Stimulated activated CD8-positive, alpha-beta memory T cell treated with anti-CD3 and anti-CD28 coated beads, Interleukin-15, amount 100 ng/mL, for 48 hours (primary cell): ENCODE measurements around the gene TSPAN5.
"Not testable (repeated sequence)": the region's sequence is repeated elsewhere in the genome, so short reads cannot be mapped to it uniquely, and the experiment has no call there.

Experiments
- DNase-seq, 2 donors: peaks; one replicate each; pipeline ENCODE4 v3.0.0-alpha.2; 2020; ENCODE audit warnings: low read depth in 2 of 2

Gene TSPAN5

DNA sequence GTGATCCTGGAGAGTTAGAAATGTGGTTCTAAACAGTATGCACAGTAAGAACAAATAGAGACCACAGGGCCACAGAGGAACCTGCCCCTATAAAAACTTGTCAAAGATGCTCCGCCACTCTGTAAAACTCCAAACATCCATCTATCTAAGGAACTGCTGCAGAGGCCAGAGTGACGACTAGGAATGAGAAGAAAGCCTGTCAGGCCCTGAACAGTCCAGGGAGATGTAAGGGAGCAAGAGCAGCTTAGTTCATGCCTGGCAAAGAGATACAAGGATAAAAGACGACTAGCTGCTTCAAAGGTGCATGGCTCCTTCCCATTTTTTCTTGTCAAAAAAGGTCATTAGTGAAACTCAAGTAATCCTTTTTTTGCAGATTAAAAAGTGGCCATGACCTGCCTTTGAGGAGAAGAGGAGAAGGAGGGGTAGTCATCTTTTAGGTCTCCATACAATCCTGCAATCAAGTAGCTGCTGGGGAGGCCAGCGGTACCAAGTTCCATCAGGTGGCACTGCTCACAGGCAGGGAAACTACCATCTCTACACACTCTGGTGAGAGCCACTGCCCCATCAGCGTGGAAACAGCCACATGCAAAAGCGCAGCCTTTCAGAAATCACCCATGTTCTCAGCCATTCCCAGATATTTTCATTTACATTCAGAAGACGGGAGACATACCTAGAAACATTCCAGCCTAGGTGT lies 162.1 kb downstream of the TSPAN5 start:
- no peak for DNase-seq

DNA sequence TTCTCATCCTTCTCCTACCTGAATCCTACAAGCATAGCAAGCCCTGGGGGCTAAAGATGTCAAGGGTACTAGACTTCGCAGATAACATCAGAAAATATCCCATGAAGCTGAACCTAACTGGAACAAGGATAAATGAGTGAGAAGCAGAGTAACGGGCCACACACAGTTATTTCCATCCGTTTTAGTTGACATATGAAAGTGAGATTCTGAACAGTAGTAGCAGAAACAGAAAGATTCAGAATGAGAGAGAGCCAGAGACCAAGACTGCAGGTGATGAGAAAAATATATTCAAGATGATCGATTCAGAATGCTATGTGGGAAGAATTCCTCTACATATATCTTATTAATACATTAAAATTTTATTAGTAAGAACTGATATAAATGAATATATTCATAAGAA lies 165.1 kb downstream of the TSPAN5 start:
- no peak for DNase-seq

DNA sequence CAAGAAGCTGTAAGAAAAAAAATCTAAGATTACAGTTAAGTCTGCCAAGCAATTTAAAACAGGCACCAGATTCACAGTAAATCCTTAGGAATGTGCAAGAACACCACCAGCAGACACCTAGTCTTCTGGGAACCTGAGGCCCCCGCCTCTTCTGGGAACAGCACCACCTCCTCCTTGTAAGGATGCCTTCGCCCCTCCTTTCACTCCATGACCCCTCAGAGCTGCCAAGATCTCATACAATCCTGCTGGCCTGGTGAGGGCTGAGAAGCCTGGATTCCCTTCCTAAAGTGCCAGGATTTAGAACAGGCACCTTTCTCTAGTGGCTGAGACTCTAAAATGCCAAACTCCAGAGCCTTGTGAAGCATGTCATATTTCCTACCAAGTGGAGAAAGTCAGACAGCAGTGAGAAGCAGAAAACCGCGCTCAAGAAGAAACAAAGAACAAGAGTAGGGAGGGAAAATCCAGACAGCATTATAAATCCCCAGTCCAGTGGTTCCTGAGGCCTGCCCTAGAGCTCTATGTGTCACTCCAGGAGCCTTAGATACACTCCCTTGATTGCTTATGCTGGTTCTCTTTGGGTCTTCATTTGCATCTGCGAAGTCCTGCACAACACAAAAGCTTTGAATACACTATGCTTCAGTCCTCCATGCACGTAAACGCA lies 166.4 kb downstream of the TSPAN5 start:
- no peak for DNase-seq

DNA sequence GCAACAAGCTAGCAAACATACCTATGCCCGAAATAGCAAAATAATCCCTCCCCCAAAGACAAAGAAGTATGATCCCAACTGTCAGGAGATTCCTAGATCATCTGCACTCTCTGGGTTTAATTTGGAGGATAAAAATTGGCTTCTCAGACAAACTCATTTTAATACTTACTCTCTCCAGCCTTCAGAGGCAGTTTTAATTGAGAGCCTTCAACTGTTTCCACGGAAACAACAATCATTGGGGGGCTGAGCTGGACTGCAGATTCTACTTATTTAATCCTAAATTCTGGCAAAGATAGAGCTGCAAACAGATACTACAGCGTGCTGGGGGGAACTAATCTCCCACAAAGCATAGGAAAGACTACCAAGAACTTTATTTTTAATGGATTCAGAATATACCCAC lies 168.2 kb downstream of the TSPAN5 start:
- no peak for DNase-seq

DNA sequence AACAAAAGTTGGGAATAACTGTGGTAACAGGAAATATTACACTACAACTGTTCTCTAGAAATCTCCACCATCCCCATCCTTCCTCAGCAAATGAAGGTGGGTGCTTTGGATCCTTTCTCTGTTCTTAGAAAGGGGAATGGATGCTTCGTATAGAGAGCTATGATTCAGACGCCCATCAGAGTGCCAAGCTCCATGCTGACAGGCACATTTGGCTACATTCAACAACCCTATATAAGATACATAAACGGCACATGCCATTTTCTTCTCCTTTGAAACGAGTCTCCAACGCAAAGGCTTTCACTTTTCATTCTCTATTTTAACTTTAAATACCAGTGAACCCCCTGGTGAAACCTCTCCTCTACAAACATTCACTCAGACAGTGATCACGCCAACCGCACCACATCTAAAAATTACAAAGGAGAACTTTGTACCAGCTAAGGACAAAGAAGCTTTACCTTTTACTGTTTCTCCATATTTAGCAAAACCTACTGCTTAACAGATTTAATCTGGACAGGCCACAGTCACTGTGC lies 172.5 kb downstream of the TSPAN5 start:
- DNase-seq: no peak

DNA sequence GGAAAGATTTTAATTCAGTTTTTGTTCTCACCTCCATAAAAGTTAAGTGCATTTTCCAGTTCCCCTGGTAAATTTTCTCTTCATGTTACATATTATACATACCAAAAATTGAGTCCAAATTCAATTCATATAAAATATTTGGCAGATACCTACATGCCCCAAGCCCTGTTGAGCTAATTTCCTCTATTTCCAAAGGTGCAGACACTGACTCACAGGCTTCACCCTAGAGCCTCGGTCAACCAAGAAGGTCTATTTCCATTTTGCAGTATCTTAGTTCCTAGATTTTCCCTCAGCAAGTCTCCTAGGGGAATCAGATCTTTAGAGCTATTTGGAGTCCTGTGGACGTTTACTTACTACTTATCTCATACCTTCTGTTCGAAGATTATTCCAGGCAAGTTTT lies 174.4 kb downstream of the TSPAN5 start:
- no peak for DNase-seq

DNA sequence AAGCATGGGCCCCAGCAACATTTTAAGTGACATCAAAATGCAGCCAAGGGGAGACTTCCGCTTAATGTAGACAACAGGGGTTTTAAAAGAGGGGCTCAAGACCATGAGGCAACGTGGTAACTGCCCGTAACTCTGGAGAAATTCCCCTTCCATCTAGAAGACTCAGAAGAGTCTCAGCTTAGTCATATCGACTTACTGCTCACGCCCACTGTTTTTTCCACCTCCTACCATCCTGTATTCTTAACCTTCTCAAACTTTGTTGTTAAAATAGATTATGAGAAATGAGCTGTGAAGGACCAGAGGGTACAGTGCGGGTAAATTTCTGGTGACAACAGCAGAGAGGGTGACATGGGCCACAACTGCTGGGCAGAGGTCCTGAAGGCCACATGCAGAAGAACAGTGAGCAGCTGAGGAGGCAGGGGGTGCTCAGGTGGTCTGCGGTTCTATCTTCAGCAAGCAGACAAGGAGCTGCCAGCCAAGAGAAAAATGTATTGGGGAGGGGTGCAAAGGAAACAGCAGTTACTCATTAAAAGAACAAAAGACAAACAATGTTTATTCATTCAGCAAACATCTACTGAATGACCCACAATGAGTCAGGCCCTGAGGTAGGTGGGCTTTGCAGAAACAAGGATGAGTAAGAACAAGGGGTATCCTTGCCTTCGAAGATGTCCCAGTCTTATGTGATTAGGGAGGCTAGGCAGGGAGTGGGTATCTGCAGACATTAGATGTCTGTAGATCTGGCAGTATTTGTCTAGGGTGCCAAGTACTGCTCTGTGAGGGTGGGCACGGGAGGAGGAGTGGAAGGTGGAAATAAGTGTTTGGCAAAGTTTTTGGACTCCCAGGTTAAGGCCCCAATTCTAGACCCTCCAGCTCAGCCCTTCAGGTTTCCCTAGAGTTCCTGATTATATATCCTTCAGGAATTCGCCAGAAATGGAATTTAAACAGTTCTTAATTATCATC lies 175.3 kb downstream of the TSPAN5 start:
- DNase-seq: peak; percentile 25 to 29

DNA sequence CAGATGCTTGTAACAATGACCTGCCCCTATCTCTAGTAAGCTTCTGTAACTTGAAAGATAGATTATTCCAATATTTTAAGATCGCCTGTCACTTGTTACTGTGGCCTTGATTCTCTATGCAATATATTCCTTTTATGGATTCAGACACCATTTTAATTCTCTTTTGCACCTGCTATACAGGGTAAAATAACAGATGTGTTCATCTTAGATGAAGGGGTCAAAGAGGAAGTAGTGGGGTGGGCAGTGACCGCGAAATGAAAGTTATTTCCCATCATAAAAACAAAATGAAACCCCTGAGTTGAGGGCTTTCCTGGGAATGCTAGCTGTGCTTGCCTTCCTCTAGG lies 175.9 kb downstream of the TSPAN5 start:
- no peak for DNase-seq

DNA sequence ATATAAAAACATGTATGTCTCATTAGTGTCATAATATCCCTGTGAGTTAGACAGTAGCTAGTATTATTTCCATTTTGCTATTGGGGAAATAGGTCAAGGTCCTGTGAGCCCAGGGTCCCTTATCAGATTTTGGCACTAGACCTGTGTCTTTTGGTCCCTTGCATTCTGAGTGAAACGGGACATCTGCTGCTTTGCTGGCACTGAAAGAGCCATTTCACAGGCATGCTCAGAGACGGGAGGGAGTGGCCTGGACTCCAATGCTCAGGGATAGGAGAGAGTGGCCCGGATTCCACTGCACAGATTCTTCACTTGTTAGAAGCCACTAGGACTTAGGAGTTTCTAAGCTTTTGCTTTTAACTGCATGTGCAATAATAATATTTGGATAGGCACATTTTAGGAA lies 177.2 kb downstream of the TSPAN5 start:
- no peak for DNase-seq

DNA sequence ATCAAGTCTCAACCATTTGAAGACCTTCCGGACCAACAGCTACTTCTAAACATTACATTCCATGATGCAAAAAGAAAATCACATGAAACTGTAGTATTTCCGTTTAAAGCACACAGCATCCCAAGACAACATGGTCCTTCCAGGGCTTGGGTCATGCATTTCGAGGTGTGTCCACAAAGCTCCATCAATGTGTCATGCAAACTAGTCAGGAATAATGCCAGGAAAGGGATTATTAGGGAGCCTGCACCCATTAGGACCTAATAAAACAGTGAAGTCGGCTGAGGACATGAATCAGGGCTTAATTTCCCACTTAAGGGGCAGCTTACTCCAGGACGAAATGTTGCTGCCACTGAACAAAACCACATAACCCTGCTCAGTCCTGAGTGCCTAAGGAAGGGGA lies 177.9 kb downstream of the TSPAN5 start:
- no peak for DNase-seq

DNA sequence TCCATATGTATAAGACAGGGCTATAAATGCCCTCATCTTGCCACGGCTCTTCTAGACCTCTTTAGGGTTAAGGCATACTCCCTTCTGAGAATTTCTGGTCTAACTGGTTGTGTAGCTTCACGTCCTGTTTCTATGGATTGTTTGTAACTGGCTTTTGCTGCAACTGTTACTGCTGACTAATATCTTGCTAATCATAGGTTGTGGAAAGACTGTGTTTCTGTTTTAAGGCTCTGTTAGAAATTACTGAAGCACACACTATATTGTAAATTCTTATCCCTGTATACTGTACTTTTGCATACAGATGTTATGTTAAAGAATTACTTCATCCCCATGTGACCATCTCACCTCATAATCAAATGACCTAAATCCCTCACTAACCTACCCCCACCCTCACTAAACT lies 178.8 kb downstream of the TSPAN5 start:
- DNase-seq: not testable (repeated sequence)

DNA sequence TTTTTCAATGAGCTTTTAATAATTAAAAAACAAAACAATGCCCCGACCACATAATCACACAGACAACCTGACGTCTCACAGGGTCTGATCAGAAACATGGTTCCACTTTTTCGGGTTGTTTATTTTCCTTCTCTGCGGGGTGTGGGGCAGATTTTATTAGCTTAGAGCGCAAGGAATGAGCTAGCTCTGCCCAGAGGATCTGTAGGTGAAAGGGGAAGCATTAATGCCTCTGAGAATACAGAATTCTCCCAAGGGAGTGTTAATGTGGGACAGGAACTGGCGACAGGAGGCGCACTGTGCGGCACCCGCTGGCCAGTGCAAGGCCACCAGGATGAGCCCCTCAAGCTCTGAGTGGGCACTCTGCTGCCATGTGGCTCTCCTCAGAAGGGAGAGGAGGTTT lies 181.5 kb downstream of the TSPAN5 start:
- DNase-seq: no peak

DNA sequence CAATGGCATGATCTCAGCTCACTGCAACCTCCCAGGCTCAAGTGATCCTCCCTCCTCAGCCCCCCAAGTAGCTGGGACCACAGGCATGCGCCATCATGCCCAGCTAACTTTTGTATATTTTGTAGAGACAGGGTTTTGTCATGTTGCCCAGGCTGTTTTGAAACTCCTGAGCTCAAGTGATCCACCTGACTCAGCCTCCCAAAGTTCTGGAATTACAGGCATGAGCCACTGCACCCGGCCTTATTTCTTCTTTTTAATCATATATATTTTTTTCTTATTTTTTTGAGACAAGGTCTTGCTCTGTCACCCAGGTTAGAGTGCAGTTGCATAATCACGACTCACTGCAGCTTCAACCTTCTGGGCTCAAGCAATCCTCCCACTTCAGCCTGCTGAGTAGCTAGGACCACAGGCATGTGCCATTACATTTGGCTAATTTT lies 184.0 kb downstream of the TSPAN5 start:
- DNase-seq: no peak

DNA sequence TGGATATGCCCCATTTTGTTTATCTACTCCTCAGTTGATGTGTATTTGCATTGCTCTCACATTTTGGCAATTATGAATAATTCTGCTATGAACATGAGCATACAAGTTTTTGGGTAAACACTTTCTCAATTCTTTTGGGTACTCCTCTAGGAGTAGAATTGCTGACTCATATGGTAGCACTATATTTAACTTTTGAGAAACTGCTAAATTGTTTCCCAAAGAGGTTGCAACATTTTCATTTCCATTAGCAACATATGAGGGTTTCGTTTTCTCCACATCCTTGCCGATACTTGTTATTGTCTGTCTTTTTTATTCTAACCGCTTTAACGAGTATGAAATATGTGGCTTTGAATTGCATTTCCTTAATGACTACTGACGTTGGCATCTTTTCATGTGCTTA lies 185.4 kb downstream of the TSPAN5 start:
- DNase-seq: no peak

DNA sequence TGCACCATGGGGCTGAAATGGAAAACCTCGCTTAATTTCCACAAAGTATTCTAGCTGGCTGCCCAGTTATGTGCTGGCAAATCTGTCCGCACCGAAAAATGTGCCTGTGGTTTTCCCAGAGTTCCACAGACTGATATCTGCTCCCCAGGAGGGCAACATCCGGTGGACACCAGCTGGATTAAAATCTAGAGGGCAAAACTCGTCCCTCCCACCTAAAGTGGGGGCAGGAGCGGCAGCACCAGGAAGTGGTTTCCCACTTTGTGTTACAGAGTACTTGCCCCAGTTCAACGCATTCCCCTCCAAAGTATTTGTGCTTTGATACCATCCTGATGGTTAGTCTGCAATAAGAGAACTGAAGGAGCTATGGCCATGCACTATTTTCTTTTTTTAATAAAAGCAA lies 187.6 kb downstream of the TSPAN5 start:
- no peak for DNase-seq

DNA sequence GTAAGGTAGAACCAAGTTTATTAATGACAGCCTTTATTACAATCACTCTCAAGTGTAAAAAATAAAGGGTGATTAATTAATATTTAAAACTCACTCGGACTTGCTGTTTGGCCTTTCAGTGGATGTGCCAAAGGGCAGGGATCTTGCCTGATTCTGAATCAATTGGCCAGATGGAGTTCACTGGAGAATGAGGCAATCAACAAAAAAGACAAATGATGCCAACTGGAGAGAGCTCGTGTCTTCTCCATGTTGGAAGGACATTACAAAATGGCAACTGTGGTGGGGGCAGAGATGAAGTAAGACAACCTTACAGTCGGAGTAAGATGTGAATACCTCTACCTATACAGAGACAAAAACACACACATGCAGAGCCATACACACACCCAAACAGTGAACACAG lies 188.0 kb downstream of the TSPAN5 start:
- DNase-seq: no peak

DNA sequence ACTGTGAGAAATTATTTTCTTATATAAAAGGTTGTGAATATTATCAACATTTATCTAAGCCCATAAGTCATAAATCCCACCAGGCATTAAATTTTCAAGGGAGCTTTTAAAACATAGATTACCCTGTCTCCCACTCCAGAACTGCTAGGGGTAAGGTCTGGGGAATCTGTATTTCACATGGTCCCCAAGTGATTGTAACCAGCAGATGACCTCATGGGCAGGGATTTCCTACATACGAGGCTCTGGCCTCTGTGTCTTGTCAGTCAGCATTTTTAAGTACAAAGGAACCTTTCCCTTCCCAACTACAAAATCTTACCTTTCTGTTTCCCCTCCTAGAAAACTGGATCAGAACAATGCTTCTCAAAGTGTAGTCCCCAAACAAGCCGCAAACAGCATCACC lies 188.6 kb downstream of the TSPAN5 start:
- DNase-seq: no peak

DNA sequence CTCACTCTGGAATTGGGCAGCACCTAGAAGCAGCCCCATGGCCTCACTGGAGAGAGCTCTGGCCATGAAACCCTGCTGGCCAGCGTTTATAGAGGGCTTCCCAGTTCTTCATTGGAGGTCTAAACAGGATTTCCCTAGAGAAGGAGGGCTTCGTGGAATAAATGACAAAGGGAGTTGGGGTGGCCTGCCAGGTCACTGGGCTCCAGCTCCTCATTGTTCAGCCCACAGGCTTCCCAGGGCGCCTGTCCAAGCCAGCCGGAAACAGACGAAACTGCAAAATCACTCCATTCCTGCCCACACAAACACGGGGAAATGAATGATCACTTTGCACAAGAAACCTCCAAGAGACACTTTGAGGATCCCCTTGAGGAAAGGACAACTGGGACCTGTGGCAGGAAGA lies 189.7 kb downstream of the TSPAN5 start:
- DNase-seq: no peak

DNA sequence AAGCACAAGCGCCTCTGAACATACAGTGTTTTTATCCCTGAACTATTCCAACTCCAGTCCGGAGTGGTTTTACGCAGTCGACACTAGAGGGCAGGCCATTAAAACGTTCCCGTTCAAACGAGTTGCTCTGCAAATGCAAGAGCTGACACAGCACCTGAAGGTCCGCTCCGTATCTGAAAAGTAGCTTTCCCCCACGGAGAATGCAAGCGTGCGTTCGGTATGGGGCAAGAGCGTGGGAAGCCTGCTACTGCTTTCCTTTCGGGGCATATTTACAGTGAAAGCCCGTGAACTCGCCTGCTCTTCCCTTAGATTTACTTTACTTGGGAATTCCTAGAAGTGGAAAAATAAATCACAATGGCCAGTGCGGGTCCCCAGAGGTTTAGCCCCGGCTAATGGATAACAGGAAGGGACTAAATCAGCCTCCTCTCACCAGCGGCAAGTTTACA lies 190.8 kb downstream of the TSPAN5 start:
- peak; percentile 42 to 54 for DNase-seq

DNA sequence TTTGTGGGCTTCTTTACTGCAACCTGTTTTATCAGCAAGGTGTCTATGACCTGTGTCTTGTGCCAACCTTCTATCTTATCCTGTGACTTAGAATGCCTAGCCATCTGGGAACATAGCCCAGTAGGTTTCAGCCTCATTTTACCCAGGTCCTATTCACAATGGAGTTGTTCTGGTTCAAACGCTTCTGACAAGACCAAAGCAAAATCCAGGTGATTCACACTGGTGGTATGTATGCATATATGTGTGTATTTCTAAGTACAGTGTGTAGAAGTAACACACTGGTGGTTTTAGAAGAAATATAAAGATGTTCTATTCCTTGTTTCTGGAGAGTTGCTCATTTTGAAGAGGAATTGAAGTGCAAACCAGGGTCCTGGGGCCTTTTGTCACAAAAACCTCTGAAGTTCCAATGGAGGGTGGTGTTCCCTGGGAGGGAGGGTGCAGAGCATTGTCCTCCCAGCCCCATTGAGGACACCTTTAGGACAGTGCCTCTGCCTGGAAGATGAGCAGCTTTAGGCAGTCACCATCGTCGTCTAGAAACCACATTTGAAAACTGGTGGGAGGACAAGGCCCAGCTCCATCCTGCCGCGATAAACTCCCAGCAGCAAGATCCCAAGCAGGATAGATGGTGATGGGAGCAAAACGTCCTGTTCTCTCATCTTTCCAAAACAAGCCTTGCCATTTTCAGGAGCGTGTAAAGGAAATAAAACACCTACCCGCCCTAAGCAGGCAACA lies 191.4 kb downstream of the TSPAN5 start:
- DNase-seq: no peak

DNA sequence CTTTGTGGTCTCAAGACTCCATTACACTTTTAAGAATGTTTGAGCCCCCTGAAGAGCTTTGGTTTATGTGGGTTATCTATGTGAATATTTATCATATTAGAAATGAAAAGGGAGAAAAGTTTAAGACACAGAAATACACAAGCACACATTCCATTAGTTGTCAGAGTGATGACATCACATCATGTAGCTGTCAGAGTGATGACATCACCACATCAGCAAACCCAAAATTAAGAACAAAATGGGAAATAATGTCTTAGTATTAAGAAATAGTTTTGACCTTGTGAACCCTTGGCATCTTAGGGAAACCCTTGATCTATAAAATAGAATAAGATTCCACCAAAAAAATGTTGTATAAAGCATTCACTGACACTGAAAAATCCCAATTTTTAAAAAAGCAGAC lies 195.9 kb downstream of the TSPAN5 start:
- no peak for DNase-seq
